SK-N-SH (cell line): ENCODE data around the gene TMTC4. TPM values are rescaled to one million over a fixed set of nuclear protein-coding genes. Genes with fewer than 3 reads are reported as not detected.

Source experiments
- CTCF ChIA-PET: fragments of 300-600, 350-600 bp; formaldehyde crosslinking; extraction: SDS; loops from one replicate; lab custom pipeline; 2021; lab: Yijun Ruan, JAX
- POLR2A ChIA-PET: fragments of 350-600 bp; sonication (Branson Sonifier 250); formaldehyde crosslinking; extraction: SDS; loops from one replicate; lab custom pipeline; 2020; ENCODE audit warnings: antibody characterized with exemption, inconsistent platforms; lab: Yijun Ruan, JAX
- DNase-seq: peaks from one replicate; pipeline ENCODE4 v3.0.0; 2012
- H2AFZ ChIP-seq: fragments of 200-600 bp; sonication (generic); 2 replicates; pipeline ENCODE4 v1.8.1; 2016; ENCODE audit warnings: antibody characterized with exemption, mild to moderate bottlenecking, low read depth
- H3F3A ChIP-seq: fragments of 200-600 bp; sonication (generic); replicated peaks from 2 replicates; pipeline ENCODE3; 2016; ENCODE audit warnings: antibody characterized with exemption, mild to moderate bottlenecking; ENCODE audit not compliant: insufficient read depth
- H3K27ac ChIP-seq, 2 experiments: fragments of 200-500 bp in 1 of 2; fragments of 200-600 bp in 1 of 2; sonication (Bioruptor generic) in 1 of 2; sonication (generic), shearing (Covaris generic) in 1 of 2; 2 replicates each; pipeline versions ENCODE4 v1.5.1 to v1.6.1; 2014 to 2016; ENCODE audit warnings: low read depth in 2 of 2, inconsistent platforms in 1 of 2, low read length in 1 of 2, mild to moderate bottlenecking in 1 of 2, mixed read lengths in 1 of 2
- H3K27me3 ChIP-seq: fragments of 200-600 bp; sonication (generic), shearing (Covaris generic); 2 replicates; pipeline ENCODE4 v1.6.1; 2016; ENCODE audit warnings: mixed run types; ENCODE audit not compliant: insufficient read depth
- H3K36me3 ChIP-seq, 2 experiments: fragments of 200-500 bp in 1 of 2; fragments of 200-600 bp in 1 of 2; sonication (Bioruptor generic) in 1 of 2; sonication (generic) in 1 of 2; replicated peaks in 1 of 2; 2 replicates each; pipeline versions ENCODE3 to v1.5.1; 2014 to 2016; ENCODE audit warnings: low read length in 1 of 2, mild to moderate bottlenecking in 1 of 2; ENCODE audit not compliant: insufficient read depth in 2 of 2, control insufficient read depth in 1 of 2
- H3K4me1 ChIP-seq, 2 experiments: fragments of 200-500 bp in 1 of 2; fragments of 200-600 bp in 1 of 2; sonication (Bioruptor generic) in 1 of 2; sonication (generic), shearing (Covaris generic) in 1 of 2; 2 replicates each; pipeline versions ENCODE4 v1.5.1 to v1.6.1; 2014 to 2016; ENCODE audit warnings: low read depth in 1 of 2, low read length in 1 of 2, mixed run types in 1 of 2; ENCODE audit not compliant: insufficient read depth in 2 of 2, control insufficient read depth in 1 of 2
- H3K4me2 ChIP-seq: fragments of 200-600 bp; sonication (generic), shearing (Covaris generic); 2 replicates; pipeline ENCODE4 v1.6.1; 2017; ENCODE audit warnings: mixed run types
- H3K4me3 ChIP-seq, 2 experiments: fragments of 200-500 bp in 1 of 2; fragments of 200-600 bp in 1 of 2; sonication (Bioruptor generic) in 1 of 2; sonication (generic), shearing (Covaris generic) in 1 of 2; 2 replicates each; pipeline versions ENCODE4 v1.5.1 to v1.8.1; 2014 to 2016; ENCODE audit warnings: low read depth in 2 of 2, inconsistent platforms in 1 of 2, low read length in 1 of 2, mild to moderate bottlenecking in 1 of 2, mixed read lengths in 1 of 2, moderate library complexity in 1 of 2
- H3K79me2 ChIP-seq: fragments of 200-600 bp; sonication (generic); 2 replicates; pipeline ENCODE4 v1.8.1; 2017; ENCODE audit warnings: mild to moderate bottlenecking; ENCODE audit not compliant: insufficient read depth
- H3K9ac ChIP-seq: fragments of 200-600 bp; sonication (generic); 2 replicates; pipeline ENCODE4 v1.6.1; 2017; ENCODE audit warnings: mixed run types
- H3K9me2 ChIP-seq: fragments of 200-600 bp; sonication (generic); 2 replicates; pipeline ENCODE4 v1.6.1; 2017; ENCODE audit warnings: mixed run types
- H3K9me3 ChIP-seq: fragments of 200-600 bp; sonication (generic); 2 replicates; pipeline ENCODE4 v1.6.1; 2017; ENCODE audit warnings: mixed run types, mild to moderate bottlenecking, moderate library complexity
- H4K20me1 ChIP-seq: fragments of 200-600 bp; sonication (generic); 2 replicates; pipeline ENCODE4 v1.6.1; 2017; ENCODE audit warnings: mild to moderate bottlenecking, mixed run types; ENCODE audit not compliant: insufficient read depth
- CHD2 ChIP-seq: fragments of 150-350 bp; IDR thresholded peaks from 2 replicates; pipeline ENCODE4 v1.6.1; 2018; ENCODE audit warnings: low read length; ENCODE audit not compliant: partially characterized antibody
- FOXJ3 ChIP-seq: sonication (generic); formaldehyde crosslinking; IDR thresholded peaks from 2 replicates; pipeline ENCODE4 v1.5.1; 2020; ENCODE audit warnings: mild to moderate bottlenecking, missing genetic modification reagents
- GABPA ChIP-seq: IDR thresholded peaks from 2 replicates; pipeline ENCODE4 v1.4.0; 2012; ENCODE audit warnings: low read depth, mild to moderate bottlenecking
- GATA2 ChIP-seq: sonication (generic); formaldehyde crosslinking; IDR thresholded peaks from 2 replicates; pipeline ENCODE4 v1.5.0; 2020; ENCODE audit warnings: mild to moderate bottlenecking, missing genetic modification reagents
- MXI1 ChIP-seq: IDR thresholded peaks from 2 replicates; pipeline ENCODE4 v1.6.1; 2012; ENCODE audit warnings: mild to moderate bottlenecking, low read depth, low read length, improper control_type of control experiment
- RCOR1 ChIP-seq: fragments of 150-350 bp; IDR thresholded peaks from 2 replicates; pipeline ENCODE4 v1.6.1; 2017; ENCODE audit warnings: antibody characterized with exemption, low read length
- REST ChIP-seq: IDR thresholded peaks from 2 replicates; pipeline ENCODE4 v1.6.1; 2012; ENCODE audit warnings: mild to moderate bottlenecking, low read depth, low read length, moderate library complexity
- RXRA ChIP-seq: IDR thresholded peaks from 2 replicates; pipeline ENCODE4 v1.4.0; 2012; ENCODE audit warnings: low read depth, mild to moderate bottlenecking, borderline replicate concordance
- SMC3 ChIP-seq: IDR thresholded peaks from 2 replicates; pipeline ENCODE4 v1.6.1; 2012; ENCODE audit warnings: low read depth, low read length, improper control_type of control experiment
- TAF1 ChIP-seq: IDR thresholded peaks from 2 replicates; pipeline ENCODE4 v1.6.1; 2012; ENCODE audit warnings: low read depth, mild to moderate bottlenecking, low read length, moderate library complexity, borderline replicate concordance
- TEAD4 ChIP-seq: IDR thresholded peaks from 2 replicates; pipeline ENCODE4 v1.4.0; 2012; ENCODE audit warnings: mild to moderate bottlenecking, borderline replicate concordance; ENCODE audit not compliant: insufficient read depth
- YY1 ChIP-seq: IDR thresholded peaks from 2 replicates; pipeline ENCODE4 v1.4.0; 2012; ENCODE audit warnings: low read depth, mild to moderate bottlenecking
- WGBS: methylation state at CpG from one replicate; pipeline ENCODE4 v1.1.6; 2017; ENCODE audit warnings: low lambda C conversion rate; 5-methylcytosine and 5-hydroxymethylcytosine counted together
- polyA plus RNA-seq, 3 experiments: library from polyadenylated mRNA; depleted of rRNA; stranded (reverse); fragments of >200 nt; gene quantifications; 2 replicates each; pipeline ENCODE4 v1.2.3, GENCODE V29; 2012
- TF ChIP-seq, protein P1 (sequence below): IDR thresholded peaks from 2 replicates; pipeline ENCODE4 v1.4.0; 2012; ENCODE audit warnings: low read depth, borderline replicate concordance
- TF ChIP-seq, protein P2 (sequence below): IDR thresholded peaks from 2 replicates; pipeline ENCODE4 v1.4.0; 2012; ENCODE audit warnings: low read depth
- TF ChIP-seq, protein P3 (sequence below): fragments of 200-600 bp; sonication (generic); IDR thresholded peaks from 2 replicates; pipeline ENCODE4 v1.6.1; 2017; ENCODE audit warnings: antibody characterized with exemption, mild to moderate bottlenecking, moderate library complexity

TMTC4 gene
- polyA plus RNA-seq, 1 of the 3 experiments (the other 2 are of a cell fraction) = 22.3 TPM

DNA sequence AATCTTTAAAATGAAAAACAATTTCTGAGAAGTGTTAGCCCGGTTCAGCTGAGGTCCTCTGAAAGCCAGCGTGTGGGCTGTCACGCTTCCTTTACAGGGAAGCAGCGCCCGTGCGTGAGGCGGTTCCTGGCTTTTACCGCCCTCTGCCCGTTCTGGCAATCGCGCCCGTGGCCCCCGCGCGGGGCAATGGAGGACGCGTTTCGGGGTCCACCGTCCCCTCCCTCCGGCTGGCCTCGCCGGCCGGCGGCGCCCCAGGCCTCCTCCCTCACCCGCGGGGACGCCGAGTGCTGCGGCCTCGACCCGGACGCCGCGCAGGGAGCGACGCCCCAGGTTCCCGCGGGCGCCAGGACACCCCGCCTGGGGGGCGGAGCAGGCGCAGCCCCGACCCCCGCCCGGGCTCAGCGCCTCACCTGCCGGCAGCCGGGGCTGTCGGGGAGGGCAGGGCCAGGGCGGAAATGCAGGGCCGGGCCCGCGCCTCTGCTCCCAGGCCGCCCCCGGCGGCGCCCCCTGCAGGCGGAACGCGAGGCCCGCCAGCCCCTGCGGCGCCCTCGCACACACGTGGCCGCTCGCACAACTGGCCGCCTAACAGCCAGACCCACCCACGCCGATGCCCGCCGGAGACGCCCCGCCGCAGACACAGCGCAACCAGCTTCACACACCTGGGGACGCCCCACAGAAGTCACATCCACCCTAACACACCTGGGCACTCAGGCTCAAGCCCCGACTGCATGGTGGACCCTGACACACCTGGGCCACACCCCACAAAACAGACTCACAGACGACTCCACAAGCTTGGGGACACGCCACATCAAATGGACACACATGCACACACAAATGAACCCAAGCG is 86.0 kb downstream of the TMTC4 start, which contains the start of gene GGACT:
TSS of gene GGACT (minus strand) at position 459 of the 847 bp plus-strand sequence. CDS start 56,198 bp downstream, outside the sequence.
- Histone ChIP-seq H3K27me3 (no peaks in the 10 kb centered on the region), H3K4me3 (peak within 1 kb of the TSS; percentile 72 to 74), H3K9me3 (no peaks in the 10 kb centered on the region), H3K4me1 (peaks cover 0 to 5% of the 10 kb centered on the region in 2 experiments; a peak in 1 of 4 replicates), H3F3A (no peaks in the 10 kb centered on the region), H3K27ac (peak within 1 kb of the TSS in 1 of 2 experiments; percentile 5; a peak in 1 of 4 replicates), H3K36me3 (no peaks in the 10 kb centered on the region), H3K4me2 (peak within 1 kb of the TSS; percentile 76), H2AFZ (peak within 1 kb of the TSS; percentile 97), H3K9me2 (no peaks in the 10 kb centered on the region), H4K20me1 (no peaks in the 10 kb centered on the region), H3K79me2 (no peaks in the 10 kb centered on the region), H3K9ac (peak within 1 kb of the TSS; percentile 68)
- CTCF ChIA-PET = interaction anchor here (0.6 to 5.8 kb wide), 13 partner anchors 9 to 1153 kb away, joined by 3 to 30 read pairs (median 4); no protein-coding TSS in a partner anchor
- TF ChIP-seq RXRA = no peak
- TF ChIP-seq FOXJ3 (CRISPR knock-in tag) = no peak
- TF ChIP-seq, protein P1, sequence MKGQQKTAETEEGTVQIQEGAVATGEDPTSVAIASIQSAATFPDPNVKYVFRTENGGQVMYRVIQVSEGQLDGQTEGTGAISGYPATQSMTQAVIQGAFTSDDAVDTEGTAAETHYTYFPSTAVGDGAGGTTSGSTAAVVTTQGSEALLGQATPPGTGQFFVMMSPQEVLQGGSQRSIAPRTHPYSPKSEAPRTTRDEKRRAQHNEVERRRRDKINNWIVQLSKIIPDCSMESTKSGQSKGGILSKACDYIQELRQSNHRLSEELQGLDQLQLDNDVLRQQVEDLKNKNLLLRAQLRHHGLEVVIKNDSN = peak; percentile 69; the same call in 1 of the 2 replicates
- TF ChIP-seq MXI1 = peak; percentile 55; the same call in 1 of the 2 replicates
- no peak for TF ChIP-seq GATA2
- TF ChIP-seq, protein P2, sequence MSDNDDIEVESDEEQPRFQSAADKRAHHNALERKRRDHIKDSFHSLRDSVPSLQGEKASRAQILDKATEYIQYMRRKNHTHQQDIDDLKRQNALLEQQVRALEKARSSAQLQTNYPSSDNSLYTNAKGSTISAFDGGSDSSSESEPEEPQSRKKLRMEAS = peak; percentile 99
- peak; percentile 39; the same call in 1 of the 2 replicates for TF ChIP-seq TAF1
- TF ChIP-seq GABPA = peak; percentile 62
- TF ChIP-seq RCOR1 = peak; percentile 17; the same call in 1 of the 2 replicates
- TF ChIP-seq TEAD4 = no peak
- no peak; the same call in 1 of the 2 replicates for TF ChIP-seq REST
- TF ChIP-seq, protein P3, sequence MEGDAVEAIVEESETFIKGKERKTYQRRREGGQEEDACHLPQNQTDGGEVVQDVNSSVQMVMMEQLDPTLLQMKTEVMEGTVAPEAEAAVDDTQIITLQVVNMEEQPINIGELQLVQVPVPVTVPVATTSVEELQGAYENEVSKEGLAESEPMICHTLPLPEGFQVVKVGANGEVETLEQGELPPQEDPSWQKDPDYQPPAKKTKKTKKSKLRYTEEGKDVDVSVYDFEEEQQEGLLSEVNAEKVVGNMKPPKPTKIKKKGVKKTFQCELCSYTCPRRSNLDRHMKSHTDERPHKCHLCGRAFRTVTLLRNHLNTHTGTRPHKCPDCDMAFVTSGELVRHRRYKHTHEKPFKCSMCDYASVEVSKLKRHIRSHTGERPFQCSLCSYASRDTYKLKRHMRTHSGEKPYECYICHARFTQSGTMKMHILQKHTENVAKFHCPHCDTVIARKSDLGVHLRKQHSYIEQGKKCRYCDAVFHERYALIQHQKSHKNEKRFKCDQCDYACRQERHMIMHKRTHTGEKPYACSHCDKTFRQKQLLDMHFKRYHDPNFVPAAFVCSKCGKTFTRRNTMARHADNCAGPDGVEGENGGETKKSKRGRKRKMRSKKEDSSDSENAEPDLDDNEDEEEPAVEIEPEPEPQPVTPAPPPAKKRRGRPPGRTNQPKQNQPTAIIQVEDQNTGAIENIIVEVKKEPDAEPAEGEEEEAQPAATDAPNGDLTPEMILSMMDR = peak; percentile 65
- TF ChIP-seq YY1 = no peak
- TF ChIP-seq SMC3 = 0 out of 2 replicates have a peak, but pooled peaks have one; percentile 9
- peak; percentile 67 for TF ChIP-seq CHD2
- peak; percentile 95 for DNase-seq
- POLR2A ChIA-PET = no interaction called here
- WGBS = 21% methylated on average over 15 of the region's 82 CpGs
